Psoas muscle (tissue), 8 donors: ENCODE data around the gene OR10A5. TPM values are rescaled to one million over a fixed set of nuclear protein-coding genes. Genes with fewer than 3 reads are reported as not detected.
"Not testable (repeated sequence)": the region's sequence is repeated elsewhere in the genome, so short reads cannot be mapped to it uniquely, and the experiment has no call there.

Source experiments
- ATAC-seq, 4 donors: fragments of 200-7000 bp; cut with Tn5 transposase; one replicate each; pipeline ENCODE4 v1.9.1; 2020; ENCODE audit warnings: moderate library complexity in 3 of 4, mild to moderate bottlenecking in 2 of 4
- DNase-seq, 2 donors: peaks; one replicate each; pipeline ENCODE4 v3.0.0-alpha.2; 2020
- H3K27ac ChIP-seq: fragments of 200-600 bp; one replicate; pipeline ENCODE4 v1.8.0; 2022
- H3K27me3 ChIP-seq, 3 donors: fragments of 200-600 bp in 1 of 3; one replicate each; pipeline versions ENCODE4 v1.6.1 to v1.8.0; 2013 to 2022; ENCODE audit warnings: low read length in 2 of 3, mild to moderate bottlenecking in 2 of 3, moderate library complexity in 1 of 3; ENCODE audit not compliant: insufficient read depth in 3 of 3
- H3K36me3 ChIP-seq, 2 donors: fragments of 200-600 bp in 1 of 2; one replicate each; pipeline versions ENCODE4 v1.6.1 to v1.8.0; 2013 to 2022; ENCODE audit warnings: low read depth in 1 of 2, mild to moderate bottlenecking in 1 of 2, moderate library complexity in 1 of 2; ENCODE audit not compliant: insufficient read depth in 1 of 2
- H3K4me1 ChIP-seq: fragments of 200-600 bp; one replicate; pipeline ENCODE4 v1.8.0; 2022
- H3K4me3 ChIP-seq: fragments of 200-600 bp; one replicate; pipeline ENCODE4 v1.8.0; 2022; ENCODE audit warnings: mild to moderate bottlenecking
- H3K9me3 ChIP-seq: fragments of 200-600 bp; one replicate; pipeline ENCODE4 v1.8.0; 2022
- CTCF ChIP-seq: fragments of 200-600 bp; IDR thresholded peaks from one replicate; pipeline ENCODE4 v1.8.0; 2022; ENCODE audit warnings: antibody characterized with exemption
- WGBS, 3 donors: extraction: QIAGEN DNeasy Blood & Tissue Kit; methylation state at CpG; one replicate each; pipeline versions ENCODE4 v1.1.6 to v1.1.7; 2013; 5-methylcytosine and 5-hydroxymethylcytosine counted together
- intact Hi-C, 2 donors: fragments of 100-400 bp; cut with DNase I; formaldehyde crosslinking; loops; one replicate each; pipeline versions ENCODE4 v1.11.0 to v1.14.2; 2022
- polyA plus RNA-seq, 3 donors: library from polyadenylated mRNA; stranded (reverse); fragments of 200-250 nt; gene quantifications; one replicate each; pipeline ENCODE4 v1.2.3, GENCODE V29; 2013
- total RNA-seq, 4 donors: library from RNA; stranded (reverse); fragmentation: NEBNext Ultra II Directional in 2 of 4; extraction: Animal tissue kit (Norgen Biotek cat#: 25700) in 2 of 4; gene quantifications; one replicate each; pipeline versions ENCODE4 v1.2.1 to v1.2.4, GENCODE V29; 2021 to 2023
- donor health status: healthy with polysubstance abuse.
- donor health status: DM: no; HTN: no; CAD: no; lungs with moderate emphysema.
- donor health status: Bipolar disorder and iron deficiency.
- donor health status: healthy.
- donor health status: DM: yes; HTN: yes; CAD: no.
- donor health status: DM: no; HTN: no; CAD: no.
- donor health status: DM: no; HTN: no; CAD: no.
- donor health status: DM: yes; HTN: yes; CAD: no.

OR10A5 gene
- total and polyA plus RNA-seq, 7 donors, result not detected

GRCh38 chr11:6850526-6850925 lies 5.0 kb downstream of the OR10A5 start:
- Histone ChIP-seq H3K36me3 (no peaks in the 10 kb centered on the region), H3K9me3 (no peaks in the 10 kb centered on the region), H3K4me1 (no peaks in the 10 kb centered on the region), H3K4me3 (no peak overlapping the region), H3K27me3 (no peaks in the 10 kb centered on the region), H3K27ac (no peak overlapping the region)
- intact Hi-C loops, result no loop called here
- no peak for DNase-seq
- WGBS, 3 donors, result 64 to 82% (median 78%) methylated on average over 2 of the region's 2 CpGs
- TF ChIP-seq CTCF, result no peak
- no peak for ATAC-seq

- ATAC-seq, H3K27ac ChIP-seq, DNase-seq, intact Hi-C loops, H3K9me3 ChIP-seq, H3K36me3 ChIP-seq, H3K4me3 ChIP-seq, H3K4me1 ChIP-seq, H3K27me3 ChIP-seq: not testable (repeated sequence)
- WGBS, 3 donors, result 92 to 93% (median 93%) methylated on average over 6 of the region's 6 CpGs
These were observed 9.3 kb downstream of the OR10A5 start for GRCh38 chr11:6854801-6855200.

- DNase-seq (no peak), ATAC-seq (no peak)
- Histone ChIP-seq H3K9me3 (no peaks in the 10 kb centered on the region), H3K4me3 (no peak overlapping the region), H3K36me3 (no peaks in the 10 kb centered on the region), H3K4me1 (no peaks in the 10 kb centered on the region), H3K27me3 (no peaks in the 10 kb centered on the region), H3K27ac (no peak overlapping the region)
- 38 to 55% (median 44%) methylated on average over 1 of the region's 1 CpG for WGBS, 3 donors
- intact Hi-C loops, result no loop called here
- TF ChIP-seq CTCF, result no peak
These were observed 10.6 kb downstream of the OR10A5 start for GRCh38 chr11:6855971-6856541.

- no peaks in the 10 kb centered on the region for H3K4me1 ChIP-seq
- H3K4me3 ChIP-seq, result no peak overlapping the region
- H3K36me3 ChIP-seq, result no peaks in the 10 kb centered on the region
- WGBS, 3 donors, result 35 to 60% (median 55%) methylated on average over 3 of the region's 3 CpGs
- H3K9me3 ChIP-seq, result no peaks in the 10 kb centered on the region
- no peaks in the 10 kb centered on the region for H3K27me3 ChIP-seq
- DNase-seq (no peak), ATAC-seq (no peak)
- no peak for TF ChIP-seq CTCF
- no peak overlapping the region for H3K27ac ChIP-seq
- intact Hi-C loops, result no loop called here
These were observed 11.4 kb downstream of the OR10A5 start for GRCh38 chr11:6856871-6857270.

GRCh38 chr11:6862961-6863360 lies 17.5 kb downstream of the OR10A5 start, which contains the start of gene OR10A2:
TSS of gene OR10A2 (plus strand) at chr11:6863057. CDS start at chr11:6869755, 6,698 bp downstream.
- no peak for DNase-seq
- 8 to 23% (median 17%) methylated on average over 1 of the region's 1 CpG for WGBS, 3 donors
- H3K4me3 ChIP-seq, result no peak within 1 kb of the TSS
- intact Hi-C loops, result no loop called here
- H3K9me3 ChIP-seq, result no peaks in the 10 kb centered on the region
- TF ChIP-seq CTCF, result no peak
- no peak within 1 kb of the TSS for H3K27ac ChIP-seq
- H3K27me3 ChIP-seq, result no peaks in the 10 kb centered on the region
- H3K36me3 ChIP-seq, result no peaks in the 10 kb centered on the region
- H3K4me1 ChIP-seq, result no peaks in the 10 kb centered on the region
- ATAC-seq, result no peak
